ENCODE results near the gene SLC15A3.

GRCh38 chr11:60934790-60935605 lies 17.0 kb downstream of the SLC15A3 start:
- TF ChIP-seq CTCF (IDR thresholded peaks at IDR 0.05) (no peak), POLR2A (IDR thresholded peaks at IDR 0.05) (no peak)

Measured in esophagus squamous epithelium (tissue), 4 donors.